Stomach (tissue), 19 donors: Measurements from ENCODE around the gene LPAR1. TPM values are rescaled to one million over a fixed set of nuclear protein-coding genes. Genes with fewer than 3 reads are reported as not detected.

Source experiments
- DNase-seq, 2 donors: peaks; one replicate each; pipeline versions ENCODE4 v3.0.0 to v3.0.0-alpha.2; 2013 to 2019
- H3K27ac ChIP-seq, 5 donors: fragments of 200-600 bp in 4 of 5; sonication (generic) in 4 of 5; one replicate each; pipeline ENCODE4 v1.5.1; 2013 to 2019; ENCODE audit warnings: mild to moderate bottlenecking in 1 of 5, moderate library complexity in 1 of 5
- H3K27me3 ChIP-seq, 3 donors: fragments of 200-600 bp; sonication (generic); one replicate each; pipeline ENCODE4 v1.5.1; 2017 to 2019; ENCODE audit warnings: mixed run types in 1 of 3
- H3K36me3 ChIP-seq, 4 donors: fragments of 200-600 bp; sonication (generic); 1 replicate in 3 of 4; 2 replicates in 1 of 4; pipeline ENCODE4 v1.5.1; 2016 to 2019
- H3K4me1 ChIP-seq, 4 donors: fragments of 200-600 bp; sonication (generic); one replicate each; pipeline ENCODE4 v1.5.1; 2016 to 2019
- H3K4me3 ChIP-seq, 4 donors: fragments of 200-600 bp; sonication (generic) in 3 of 4; one replicate each; pipeline ENCODE4 v1.5.1; 2016 to 2019; ENCODE audit warnings: mild to moderate bottlenecking in 1 of 4
- H3K9me3 ChIP-seq, 4 donors: fragments of 200-600 bp; sonication (generic); one replicate each; pipeline ENCODE4 v1.5.1; 2016 to 2019
- EP300 ChIP-seq: sonication (generic); formaldehyde crosslinking; IDR thresholded peaks from one replicate; pipeline ENCODE4 v1.6.1; 2017; ENCODE audit warnings: antibody characterized with exemption
- POLR2A ChIP-seq, 4 donors: fragments of 450-650 bp; IDR thresholded peaks; one replicate each; pipeline ENCODE4 v1.6.1; 2016; ENCODE audit warnings: antibody characterized with exemption in 4 of 4, control low read depth in 2 of 4, mild to moderate bottlenecking in 1 of 4, moderate library complexity in 1 of 4
- POLR2AphosphoS5 ChIP-seq, 3 donors: sonication (generic); formaldehyde crosslinking; IDR thresholded peaks; one replicate each; pipeline ENCODE4 v1.6.1; 2016; ENCODE audit warnings: antibody characterized with exemption in 3 of 3
- WGBS, 5 donors: extraction: QIAGEN DNeasy Blood & Tissue Kit in 3 of 5; methylation state at CpG; one replicate each; pipeline versions ENCODE4 v1.1.5 to v1.1.7; 2013 to 2018; 5-methylcytosine and 5-hydroxymethylcytosine counted together
- intact Hi-C: fragments of 100-400 bp; cut with DNase I; formaldehyde crosslinking; loops from one replicate; pipeline ENCODE4 v1.15.1; 2023; ENCODE audit warnings: low total_unique reads
- long read RNA-seq, 10 donors: transcript quantifications; one replicate each; lab custom pipeline, GENCODE V29; 2026
- polyA plus RNA-seq, 3 donors: library from polyadenylated mRNA; stranded (reverse); fragments of 200-250 nt; gene quantifications; one replicate each; pipeline ENCODE4 v1.2.3, GENCODE V29; 2013
- total RNA-seq, 5 donors: library from RNA; depleted of rRNA; stranded (reverse); fragments of >200 nt; gene quantifications; one replicate each; pipeline versions ENCODE4 v1.1.0 to v1.2.3, GENCODE V29; 2014 to 2016
- TF ChIP-seq, protein P1 (sequence below), 7 experiments: fragments of 450-650 bp in 4 of 7; fragments of 200-600 bp in 3 of 7; sonication (generic) in 3 of 7; IDR thresholded peaks; one replicate each; pipeline ENCODE4 v1.5.1; 2016 to 2019; ENCODE audit warnings: antibody characterized with exemption in 7 of 7, control low read depth in 2 of 7, mild to moderate bottlenecking in 1 of 7
- donor health status: healthy with polysubstance abuse.
- donor health status: Bipolar disorder and iron deficiency.
- donor health status: healthy.

Gene LPAR1, protein sequence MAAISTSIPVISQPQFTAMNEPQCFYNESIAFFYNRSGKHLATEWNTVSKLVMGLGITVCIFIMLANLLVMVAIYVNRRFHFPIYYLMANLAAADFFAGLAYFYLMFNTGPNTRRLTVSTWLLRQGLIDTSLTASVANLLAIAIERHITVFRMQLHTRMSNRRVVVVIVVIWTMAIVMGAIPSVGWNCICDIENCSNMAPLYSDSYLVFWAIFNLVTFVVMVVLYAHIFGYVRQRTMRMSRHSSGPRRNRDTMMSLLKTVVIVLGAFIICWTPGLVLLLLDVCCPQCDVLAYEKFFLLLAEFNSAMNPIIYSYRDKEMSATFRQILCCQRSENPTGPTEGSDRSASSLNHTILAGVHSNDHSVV
- total RNA-seq (10 to 100 TPM; 15.9 to 40.0 (median 19.9) TPM), polyA plus RNA-seq (10 to 100 TPM in 2 of 3 donors, 1 to 10 TPM in 1; 7.4 to 25.8 (median 22.6) TPM)
- long read RNA-seq, donor 1, partial matches to known transcripts, result 5 of 5 reads
- long read RNA-seq, donor 1, other reads (novel, unspliced or antisense), result 0 of 5 reads
- long read RNA-seq, donor 2, partial matches to known transcripts, result 6 of 6 reads
- long read RNA-seq, donor 2, other reads (novel, unspliced or antisense), result 0 of 6 reads
- long read RNA-seq, donor 3, partial matches to known transcripts, result 0 of 1 reads
- long read RNA-seq, donor 3, other reads (novel, unspliced or antisense), result 0 of 1 reads
- long read RNA-seq, donor 4, result 0 reads
- long read RNA-seq, donor 5, partial matches to known transcripts, result 6 of 15 reads
- long read RNA-seq, donor 5, other reads (novel, unspliced or antisense), result 7 of 15 reads
- long read RNA-seq, donor 6, partial matches to known transcripts, result 12 of 20 reads
- long read RNA-seq, donor 6, other reads (novel, unspliced or antisense), result 5 of 20 reads
- long read RNA-seq, donor 7, partial matches to known transcripts, result 0 of 5 reads
- long read RNA-seq, donor 7, other reads (novel, unspliced or antisense), result 5 of 5 reads
- long read RNA-seq, donor 8, result 0 reads
- long read RNA-seq, donor 9, partial matches to known transcripts, result 0 of 3 reads
- long read RNA-seq, donor 9, other reads (novel, unspliced or antisense), result 0 of 3 reads
- long read RNA-seq, donor 10, partial matches to known transcripts, result 0 of 1 reads
- long read RNA-seq, donor 10, other reads (novel, unspliced or antisense), result 0 of 1 reads

DNA sequence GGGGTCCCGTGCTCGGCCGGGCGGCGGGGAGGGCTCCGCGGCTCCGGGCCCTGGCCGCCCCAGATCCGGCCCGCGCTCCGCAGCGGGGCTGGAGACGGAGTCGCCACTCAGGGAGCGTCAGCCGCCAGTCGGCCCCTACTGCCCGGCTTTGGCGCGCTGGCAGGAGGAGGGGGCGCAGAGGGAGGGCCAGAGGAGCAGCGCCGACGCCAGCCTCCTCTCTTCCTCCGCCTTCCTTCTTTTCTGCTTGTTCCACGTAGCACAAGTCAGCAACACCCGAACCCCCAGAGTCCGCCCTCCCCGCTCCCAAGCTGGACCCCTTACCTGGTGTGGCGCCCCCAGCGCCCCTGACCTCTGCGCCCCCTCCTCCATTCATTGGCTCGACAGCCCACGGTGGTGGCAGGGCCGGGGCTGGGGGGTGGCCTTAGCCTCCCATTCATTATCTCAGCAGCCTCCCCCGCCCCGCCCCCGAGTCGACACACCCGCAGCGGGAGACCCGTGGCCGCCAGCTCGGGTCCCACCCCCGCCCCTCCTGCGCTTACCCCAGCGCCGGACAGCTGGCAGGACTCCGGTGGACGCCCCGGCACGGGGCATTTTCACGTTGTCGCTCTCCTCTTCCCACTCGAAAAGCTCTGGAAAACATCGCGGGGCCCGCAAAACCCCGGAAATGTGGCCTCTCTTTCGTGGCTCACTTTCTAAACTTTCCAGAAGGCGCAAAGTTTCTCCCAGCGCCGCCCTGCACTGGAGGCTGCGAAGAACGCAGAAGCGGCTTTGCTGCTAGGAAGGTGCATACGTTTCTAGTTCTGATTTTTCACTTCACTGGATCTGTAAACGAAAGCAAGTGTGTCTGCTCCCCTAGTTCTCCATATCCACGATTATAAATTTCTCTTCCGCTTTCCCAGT is at the start of gene LPAR1:
TSS of gene LPAR1 (minus strand) at position 140 of the 900 bp plus-strand sequence. CDS start 66,353 bp downstream, outside the sequence.
- WGBS, 5 donors, result 0 to 3% (median 1%) methylated on average over 31 to 71 of the region's 72 CpGs
- no peak for TF ChIP-seq POLR2A (IDR thresholded peaks at IDR 0.05)
- peak in 2 of 3 donors; percentile 17 to 22 for TF ChIP-seq POLR2AphosphoS5 (IDR thresholded peaks at IDR 0.05)
- H3K9me3 ChIP-seq, result no peaks in the 10 kb centered on the region
- H3K27me3 ChIP-seq, result peaks cover 0 to 29% (median 7%) of the 10 kb centered on the region in 3 donors
- H3K36me3 ChIP-seq, result no peaks in the 10 kb centered on the region
- peaks cover 0 to 41% (median 30%) of the 10 kb centered on the region in 4 donors for H3K4me1 ChIP-seq
- DNase-seq, result peak; percentile 37 to 87
- H3K4me3 ChIP-seq, result peak within 1 kb of the TSS; percentile 61 to 74 (median 70)
- H3K27ac ChIP-seq, result peak within 1 kb of the TSS; percentile 86 to 95 (median 91)
- intact Hi-C loops, result no loop called here

DNA sequence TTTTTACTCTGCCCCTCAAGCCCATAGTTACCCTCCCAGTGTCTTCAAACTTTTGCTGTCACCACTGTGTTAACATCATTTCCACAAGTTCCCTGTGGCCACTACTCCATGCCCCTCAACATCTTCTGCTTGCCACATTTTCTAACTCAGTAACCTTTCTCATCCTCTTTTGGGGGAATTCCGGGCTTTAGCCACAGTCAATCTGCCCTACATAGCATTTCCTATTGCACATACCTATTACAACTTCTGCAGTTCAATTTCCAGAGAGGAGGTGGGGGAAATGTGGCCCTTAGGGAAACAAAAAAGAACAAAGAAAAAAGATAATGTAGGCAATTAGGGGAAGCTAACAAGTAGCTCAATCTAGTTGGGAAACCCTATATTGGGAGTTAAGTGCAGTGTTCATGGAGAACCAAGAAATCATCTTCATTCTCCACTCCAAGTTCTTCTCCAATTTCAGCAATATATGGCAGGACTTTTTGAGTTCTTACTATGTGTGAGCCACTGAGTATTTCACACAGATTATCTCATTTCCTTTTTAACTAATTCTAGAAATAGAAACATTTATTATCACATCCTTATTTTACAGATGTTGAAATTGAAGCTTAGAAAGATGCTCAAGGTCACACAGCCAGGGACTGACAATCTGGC is 40.2 kb upstream of the LPAR1 start:
- TF ChIP-seq EP300 (no peak), POLR2A (IDR thresholded peaks at IDR 0.05) (no peak), POLR2AphosphoS5 (IDR thresholded peaks at IDR 0.05) (no peak)
- TF ChIP-seq, protein P1, sequence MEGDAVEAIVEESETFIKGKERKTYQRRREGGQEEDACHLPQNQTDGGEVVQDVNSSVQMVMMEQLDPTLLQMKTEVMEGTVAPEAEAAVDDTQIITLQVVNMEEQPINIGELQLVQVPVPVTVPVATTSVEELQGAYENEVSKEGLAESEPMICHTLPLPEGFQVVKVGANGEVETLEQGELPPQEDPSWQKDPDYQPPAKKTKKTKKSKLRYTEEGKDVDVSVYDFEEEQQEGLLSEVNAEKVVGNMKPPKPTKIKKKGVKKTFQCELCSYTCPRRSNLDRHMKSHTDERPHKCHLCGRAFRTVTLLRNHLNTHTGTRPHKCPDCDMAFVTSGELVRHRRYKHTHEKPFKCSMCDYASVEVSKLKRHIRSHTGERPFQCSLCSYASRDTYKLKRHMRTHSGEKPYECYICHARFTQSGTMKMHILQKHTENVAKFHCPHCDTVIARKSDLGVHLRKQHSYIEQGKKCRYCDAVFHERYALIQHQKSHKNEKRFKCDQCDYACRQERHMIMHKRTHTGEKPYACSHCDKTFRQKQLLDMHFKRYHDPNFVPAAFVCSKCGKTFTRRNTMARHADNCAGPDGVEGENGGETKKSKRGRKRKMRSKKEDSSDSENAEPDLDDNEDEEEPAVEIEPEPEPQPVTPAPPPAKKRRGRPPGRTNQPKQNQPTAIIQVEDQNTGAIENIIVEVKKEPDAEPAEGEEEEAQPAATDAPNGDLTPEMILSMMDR (IDR thresholded peaks at IDR 0.05), result no peak
- no peaks in the 10 kb centered on the region for H3K4me1 ChIP-seq
- no peaks in the 10 kb centered on the region for H3K36me3 ChIP-seq
- H3K9me3 ChIP-seq, result no peaks in the 10 kb centered on the region
- no peak overlapping the region for H3K27ac ChIP-seq
- H3K4me3 ChIP-seq, result no peak overlapping the region
- no peaks in the 10 kb centered on the region for H3K27me3 ChIP-seq
- no peak for DNase-seq
- intact Hi-C loops, result no loop called here
- WGBS, 5 donors, result 72 to 100% (median 85%) methylated on average over 1 of the region's 1 CpG

DNA sequence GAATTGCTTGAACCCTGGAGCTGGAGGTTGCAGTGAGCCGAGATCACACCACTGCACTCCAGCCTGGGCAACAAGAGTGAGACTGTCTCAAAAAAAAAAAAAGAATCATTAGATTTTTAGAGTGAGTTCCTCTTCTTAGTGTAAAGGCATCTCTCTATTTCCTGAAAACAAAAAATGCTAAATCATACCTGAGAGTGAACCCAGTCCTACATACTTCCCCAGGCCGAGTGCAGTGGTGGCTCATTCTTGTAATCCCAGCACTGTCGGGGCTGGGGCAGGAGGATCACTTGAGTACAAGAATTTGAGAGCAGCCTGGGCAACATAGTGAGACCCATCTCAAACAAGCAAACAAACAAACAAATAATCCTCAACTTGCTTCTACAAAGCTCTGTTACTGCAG is 38.2 kb upstream of the LPAR1 start:
- Histone ChIP-seq H3K36me3 (no peaks in the 10 kb centered on the region), H3K4me1 (no peaks in the 10 kb centered on the region), H3K9me3 (no peaks in the 10 kb centered on the region), H3K4me3 (no peak overlapping the region), H3K27ac (no peak overlapping the region), H3K27me3 (no peaks in the 10 kb centered on the region)
- TF ChIP-seq, protein P1 (IDR thresholded peaks at IDR 0.05), result no peak
- no peak for TF ChIP-seq POLR2AphosphoS5 (IDR thresholded peaks at IDR 0.05)
- DNase-seq, result no peak
- intact Hi-C loops, result no loop called here
- WGBS, 5 donors, result 64 to 83% (median 80%) methylated on average over 3 of the region's 3 CpGs

DNA sequence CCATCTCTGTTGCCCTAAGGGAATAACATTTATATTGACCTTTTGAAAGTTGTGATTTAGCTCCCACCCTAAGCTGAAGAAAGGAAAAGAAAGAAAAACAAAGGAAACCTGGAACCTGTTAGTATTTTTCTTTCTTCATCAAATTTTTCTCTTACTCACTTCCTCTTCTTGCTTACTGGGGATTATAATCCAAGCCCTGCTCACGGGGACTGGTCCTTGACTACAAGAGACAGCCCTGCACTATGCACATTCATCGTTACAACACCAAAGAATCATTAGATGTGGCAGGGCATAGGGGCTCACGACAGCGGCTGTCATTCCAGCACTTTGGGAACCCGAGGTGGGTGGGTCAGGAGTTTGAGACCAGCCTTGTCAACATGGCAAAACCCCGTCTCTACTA is 37.8 kb upstream of the LPAR1 start:
- TF ChIP-seq POLR2AphosphoS5 (IDR thresholded peaks at IDR 0.05) (no peak), EP300 (no peak), POLR2A (IDR thresholded peaks at IDR 0.05) (no peak)
- TF ChIP-seq, protein P1 (IDR thresholded peaks at IDR 0.05), result no peak
- no peak overlapping the region for H3K4me3 ChIP-seq
- no peaks in the 10 kb centered on the region for H3K4me1 ChIP-seq
- no peak for DNase-seq
- no peak overlapping the region for H3K27ac ChIP-seq
- H3K27me3 ChIP-seq, result no peaks in the 10 kb centered on the region
- H3K9me3 ChIP-seq, result no peaks in the 10 kb centered on the region
- no peaks in the 10 kb centered on the region for H3K36me3 ChIP-seq
- 83 to 90% (median 86%) methylated on average over 6 of the region's 6 CpGs for WGBS, 5 donors
- intact Hi-C loops, result no loop called here
